HEK293T (cell line): ENCODE data around the gene ANO1.
A peak's percentile ranks its signal among the peaks of the same experiment; 100 is the strongest.

ENCODE experiments used
- CTCF ChIA-PET: fragments of 350-600 bp; formaldehyde crosslinking; extraction: SDS; loops from one replicate; lab custom pipeline; 2021; ENCODE audit warnings: antibody characterized with exemption, inconsistent platforms; lab: Yijun Ruan, JAX
- POLR2A ChIA-PET: fragments of 350-600 bp; formaldehyde crosslinking; extraction: SDS; loops from one replicate; lab custom pipeline; 2020; ENCODE audit warnings: antibody characterized with exemption, inconsistent platforms; lab: Yijun Ruan, JAX
- DNase-seq: peaks from one replicate; pipeline ENCODE4 v3.0.0; 2012; ENCODE audit warnings: mixed read lengths; ENCODE audit errors: extremely low spot score
- ARNT ChIP-seq: fragments of 450-650 bp; IDR thresholded peaks from 2 replicates; pipeline ENCODE4 v1.6.1; 2017; ENCODE audit warnings: mild to moderate bottlenecking
- BHLHE40 ChIP-seq: fragments of 450-650 bp; IDR thresholded peaks from 2 replicates; pipeline ENCODE4 v1.6.1; 2016; ENCODE audit warnings: mild to moderate bottlenecking, moderate library complexity, borderline replicate concordance
- CTBP1 ChIP-seq: fragments of 450-650 bp; IDR thresholded peaks from 2 replicates; pipeline ENCODE4 v1.6.1; 2016; ENCODE audit warnings: borderline replicate concordance
- ELF4 ChIP-seq: fragments of 450-650 bp; IDR thresholded peaks from 2 replicates; pipeline ENCODE4 v1.6.1; 2017; ENCODE audit warnings: antibody characterized with exemption
- FOXA1 ChIP-seq: fragments of 450-650 bp; IDR thresholded peaks from 2 replicates; pipeline ENCODE4 v1.6.1; 2016; ENCODE audit warnings: mild to moderate bottlenecking
- FOXK2 ChIP-seq: fragments of 450-650 bp; IDR thresholded peaks from 2 replicates; pipeline ENCODE4 v1.6.1; 2016; ENCODE audit warnings: mild to moderate bottlenecking
- FOXM1 ChIP-seq: fragments of 450-650 bp; IDR thresholded peaks from 2 replicates; pipeline ENCODE4 v1.6.1; 2017; ENCODE audit warnings: mild to moderate bottlenecking, borderline replicate concordance
- HDGF ChIP-seq: fragments of 450-650 bp; IDR thresholded peaks from 2 replicates; pipeline ENCODE4 v1.6.1; 2017; ENCODE audit warnings: antibody characterized with exemption, borderline replicate concordance
- L3MBTL2 ChIP-seq: fragments of 450-650 bp; conservative IDR thresholded peaks from 2 replicates; pipeline ENCODE4 v1.6.1; 2016; ENCODE audit warnings: mild to moderate bottlenecking
- LEF1 ChIP-seq: fragments of 450-650 bp; IDR thresholded peaks from 2 replicates; pipeline ENCODE4 v1.6.1; 2017; ENCODE audit warnings: mild to moderate bottlenecking, borderline replicate concordance
- NFRKB ChIP-seq: fragments of 450-650 bp; IDR thresholded peaks from 2 replicates; pipeline ENCODE4 v1.6.1; 2016; ENCODE audit warnings: mild to moderate bottlenecking, moderate library complexity
- PKNOX1 ChIP-seq: fragments of 450-650 bp; IDR thresholded peaks from 2 replicates; pipeline ENCODE4 v1.6.1; 2016
- SP1 ChIP-seq: fragments of 450-650 bp; IDR thresholded peaks from 2 replicates; pipeline ENCODE4 v1.6.1; 2017
- SUZ12 ChIP-seq: fragments of 450-650 bp; IDR thresholded peaks from 2 replicates; pipeline ENCODE4 v1.6.1; 2016; ENCODE audit warnings: mild to moderate bottlenecking
- TARDBP ChIP-seq: fragments of 450-650 bp; IDR thresholded peaks from 2 replicates; pipeline ENCODE4 v1.6.1; 2016
- ZNF384 ChIP-seq: fragments of 450-650 bp; IDR thresholded peaks from 2 replicates; pipeline ENCODE4 v1.6.1; 2016

Gene ANO1

GRCh38 chr11:70078095-70078780, at the start of gene ANO1:
ANO1 (plus strand) TSS chr11:70078317; CDS start chr11:70078607, 290 bp downstream.
- TF ChIP-seq FOXK2 (no peak), SP1 (no peak), LEF1 (no peak)
- CTCF ChIA-PET, result no interaction called here
- peak; percentile 43 for DNase-seq
- POLR2A ChIA-PET, result no interaction called here

- TF ChIP-seq FOXA1 (no peak), L3MBTL2 (no peak), PKNOX1 (no peak), SP1 (no peak), FOXK2 (no peak), ZNF384 (no peak), TARDBP (no peak), CTBP1 (no peak), FOXM1 (no peak), SUZ12 (no peak), BHLHE40 (no peak), ARNT (no peak), ELF4 (no peak)
- ChIA-PET CTCF (interaction anchor here (0.6 kb wide), 1 partner anchor 258 kb away, joined by 4 read pairs; no protein-coding TSS in a partner anchor), POLR2A (no interaction called here)
- no peak for DNase-seq
These were observed 48.8 kb upstream of the ANO1 start for GRCh38 chr11:70029115-70029860.

- TF ChIP-seq ZNF384 (no peak), LEF1 (no peak), L3MBTL2 (no peak)
- POLR2A ChIA-PET, result no interaction called here
- CTCF ChIA-PET, result interaction anchor here (0.6 kb wide), 1 partner anchor 258 kb away, joined by 4 read pairs; no protein-coding TSS in a partner anchor
- DNase-seq, result no peak
These were observed 48.2 kb upstream of the ANO1 start for GRCh38 chr11:70029861-70030380.

- POLR2A ChIA-PET, result no interaction called here
- no peak for DNase-seq
- CTCF ChIA-PET, result no interaction called here
- no peak for TF ChIP-seq CTBP1
- no peak for TF ChIP-seq HDGF
- TF ChIP-seq PKNOX1, result no peak
- no peak for TF ChIP-seq FOXK2
- TF ChIP-seq TARDBP, result no peak
- no peak for TF ChIP-seq NFRKB
- no peak for TF ChIP-seq LEF1
- TF ChIP-seq SP1, result no peak
- TF ChIP-seq ARNT, result no peak
- TF ChIP-seq ZNF384, result no peak
- no peak for TF ChIP-seq L3MBTL2
- no peak for TF ChIP-seq BHLHE40
- TF ChIP-seq SUZ12, result no peak
These were observed 47.7 kb upstream of the ANO1 start for GRCh38 chr11:70030412-70030811.

GRCh38 chr11:70031631-70032469, 46.3 kb upstream of the ANO1 start:
- POLR2A ChIA-PET, result no interaction called here
- TF ChIP-seq FOXM1 (no peak), ARNT (no peak), ELF4 (no peak), L3MBTL2 (no peak), HDGF (no peak), FOXA1 (no peak)
- no peak for DNase-seq
- CTCF ChIA-PET, result no interaction called here

GRCh38 chr11:70032470-70032795, 45.7 kb upstream of the ANO1 start:
- no peak for TF ChIP-seq FOXA1
- CTCF ChIA-PET, result no interaction called here
- no peak for DNase-seq
- POLR2A ChIA-PET, result no interaction called here
